AG04450 (cell line): ENCODE data around the gene CCDC88B. TPM values are rescaled to one million over a fixed set of nuclear protein-coding genes. Genes with fewer than 3 reads are reported as not detected.

Experiments used
- CTCF ChIA-PET: fragments of 300-600, 350-600 bp; formaldehyde crosslinking; extraction: SDS; loops from one replicate; lab custom pipeline; 2022; ENCODE audit warnings: antibody characterized with exemption, inconsistent platforms; lab: Charles Lee
- POLR2A ChIA-PET: fragments of 350-600 bp; formaldehyde crosslinking; extraction: SDS; loops from one replicate; lab custom pipeline; 2021; ENCODE audit warnings: antibody characterized with exemption, inconsistent platforms; lab: Yijun Ruan, JAX
- DNase-seq: peaks from one replicate; pipeline ENCODE4 v3.0.0-alpha.2; 2011; ENCODE audit warnings: low read depth, low spot score
- H3K27ac ChIP-seq: one replicate; pipeline ENCODE4 v1.5.1; 2012; ENCODE audit warnings: low read depth, low read length, control low read depth
- H3K27me3 ChIP-seq: one replicate; pipeline ENCODE4 v1.6.0; 2012; ENCODE audit warnings: low read length; ENCODE audit not compliant: control insufficient read depth, insufficient read depth
- H3K4me3 ChIP-seq: 2 replicates; pipeline ENCODE4 v1.5.1; 2011; ENCODE audit warnings: mild to moderate bottlenecking, low read depth, low read length, control low read depth
- H3K9me3 ChIP-seq: 2 replicates; pipeline ENCODE4 v1.5.1; 2012; ENCODE audit warnings: low read length; ENCODE audit not compliant: control insufficient read depth, insufficient read depth
- polyA plus RNA-seq: library from polyadenylated mRNA; depleted of rRNA; stranded (reverse); fragments of >200 nt; gene quantifications from 2 replicates; pipeline ENCODE4 v1.2.3, GENCODE V29; 2011
- TF ChIP-seq, protein P1 (sequence below): IDR thresholded peaks from 2 replicates; pipeline ENCODE4 v1.5.1; 2011; ENCODE audit warnings: low read depth, low read length, control low read depth, inconsistent platforms

CCDC88B gene
- polyA plus RNA-seq, 1 experiment, result 1.4 TPM

DNA sequence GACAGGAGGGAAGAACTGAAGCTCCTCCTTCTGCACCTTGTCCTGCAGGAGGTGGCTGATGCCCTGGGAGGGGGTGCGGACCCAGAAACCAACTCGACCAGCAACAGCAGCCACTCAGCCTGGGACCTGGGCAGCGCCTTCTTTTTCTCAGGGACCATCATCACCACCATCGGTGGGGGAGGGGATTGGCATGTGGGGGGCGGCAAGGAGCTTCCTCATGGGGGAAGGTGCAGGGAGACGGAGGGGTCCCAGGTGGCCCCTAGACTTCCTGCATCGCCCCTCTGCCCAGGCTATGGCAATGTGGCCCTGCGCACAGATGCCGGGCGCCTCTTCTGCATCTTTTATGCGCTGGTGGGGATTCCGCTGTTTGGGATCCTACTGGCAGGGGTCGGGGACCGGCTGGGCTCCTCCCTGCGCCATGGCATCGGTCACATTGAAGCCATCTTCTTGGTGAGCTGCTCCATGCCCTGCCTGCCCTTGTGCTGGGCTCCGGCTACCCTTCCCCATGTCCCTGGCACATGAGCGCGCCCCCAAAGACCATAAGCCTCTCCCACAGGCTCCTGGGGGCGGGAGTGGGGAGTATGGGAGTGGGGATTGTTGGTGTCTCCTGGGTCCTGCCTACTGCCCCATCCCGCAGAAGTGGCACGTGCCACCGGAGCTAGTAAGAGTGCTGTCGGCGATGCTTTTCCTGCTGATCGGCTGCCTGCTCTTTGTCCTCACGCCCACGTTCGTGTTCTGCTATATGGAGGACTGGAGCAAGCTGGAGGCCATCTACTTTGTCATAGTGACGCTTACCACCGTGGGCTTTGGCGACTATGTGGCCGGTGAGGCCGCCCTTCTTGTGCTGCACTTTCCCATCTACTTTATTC is 42.9 kb upstream of the CCDC88B start:
- peaks cover 83% of the 10 kb centered on the region for H3K27me3 ChIP-seq

DNA sequence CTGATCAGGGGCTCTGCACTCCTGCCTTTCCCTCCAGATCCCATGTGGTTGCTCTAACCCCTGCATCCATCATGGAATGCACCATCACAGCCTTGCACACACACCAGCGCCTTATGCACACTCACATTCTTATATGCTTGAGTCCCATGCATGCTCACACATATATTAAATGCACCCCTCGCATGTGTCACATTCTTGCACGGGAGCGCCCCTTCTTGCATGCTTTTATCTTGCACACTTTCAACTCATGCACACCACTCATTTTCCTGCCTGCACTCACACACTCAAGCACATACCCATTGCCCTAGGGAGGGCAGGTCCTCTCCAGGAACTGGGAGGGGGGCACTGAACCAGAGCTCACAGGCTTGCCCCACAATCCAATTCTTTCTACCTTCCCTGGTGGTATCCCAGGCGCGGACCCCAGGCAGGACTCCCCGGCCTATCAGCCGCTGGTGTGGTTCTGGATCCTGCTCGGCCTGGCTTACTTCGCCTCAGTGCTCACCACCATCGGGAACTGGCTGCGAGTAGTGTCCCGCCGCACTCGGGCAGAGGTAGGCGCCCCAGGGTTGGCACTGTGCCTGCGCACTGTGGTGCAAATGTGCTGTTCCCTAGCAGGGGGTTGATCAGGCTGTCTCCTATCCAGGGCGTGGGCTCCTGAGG is 42.2 kb upstream of the CCDC88B start:
- no peak overlapping the region for H3K4me3 ChIP-seq
- ChIA-PET POLR2A (no interaction called here), CTCF (interaction anchor here (1.0 kb wide), 2 partner anchors 23 to 94 kb away, joined by 3 read pairs; no protein-coding TSS in a partner anchor)
- no peak overlapping the region for H3K27ac ChIP-seq
- TF ChIP-seq, protein P1, sequence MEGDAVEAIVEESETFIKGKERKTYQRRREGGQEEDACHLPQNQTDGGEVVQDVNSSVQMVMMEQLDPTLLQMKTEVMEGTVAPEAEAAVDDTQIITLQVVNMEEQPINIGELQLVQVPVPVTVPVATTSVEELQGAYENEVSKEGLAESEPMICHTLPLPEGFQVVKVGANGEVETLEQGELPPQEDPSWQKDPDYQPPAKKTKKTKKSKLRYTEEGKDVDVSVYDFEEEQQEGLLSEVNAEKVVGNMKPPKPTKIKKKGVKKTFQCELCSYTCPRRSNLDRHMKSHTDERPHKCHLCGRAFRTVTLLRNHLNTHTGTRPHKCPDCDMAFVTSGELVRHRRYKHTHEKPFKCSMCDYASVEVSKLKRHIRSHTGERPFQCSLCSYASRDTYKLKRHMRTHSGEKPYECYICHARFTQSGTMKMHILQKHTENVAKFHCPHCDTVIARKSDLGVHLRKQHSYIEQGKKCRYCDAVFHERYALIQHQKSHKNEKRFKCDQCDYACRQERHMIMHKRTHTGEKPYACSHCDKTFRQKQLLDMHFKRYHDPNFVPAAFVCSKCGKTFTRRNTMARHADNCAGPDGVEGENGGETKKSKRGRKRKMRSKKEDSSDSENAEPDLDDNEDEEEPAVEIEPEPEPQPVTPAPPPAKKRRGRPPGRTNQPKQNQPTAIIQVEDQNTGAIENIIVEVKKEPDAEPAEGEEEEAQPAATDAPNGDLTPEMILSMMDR, result no peak
- H3K9me3 ChIP-seq, result peaks cover 4% of the 10 kb centered on the region; the same call in 1 of the 2 replicates
- no peak for DNase-seq
- peaks cover 75% of the 10 kb centered on the region for H3K27me3 ChIP-seq

More for the DNA sequence above, 42.9 kb upstream of the CCDC88B start:
- no peak overlapping the region for H3K4me3 ChIP-seq
- H3K27ac ChIP-seq, result no peak overlapping the region
- ChIA-PET CTCF (interaction anchor here (1.0 to 2.7 kb wide), 3 partner anchors 7 to 45 kb away, joined by 3 to 14 read pairs (median 3); no protein-coding TSS in a partner anchor), POLR2A (no interaction called here)
- TF ChIP-seq, protein P1, result no peak
- peaks cover 4% of the 10 kb centered on the region; the same call in 1 of the 2 replicates for H3K9me3 ChIP-seq
- no peak for DNase-seq

DNA sequence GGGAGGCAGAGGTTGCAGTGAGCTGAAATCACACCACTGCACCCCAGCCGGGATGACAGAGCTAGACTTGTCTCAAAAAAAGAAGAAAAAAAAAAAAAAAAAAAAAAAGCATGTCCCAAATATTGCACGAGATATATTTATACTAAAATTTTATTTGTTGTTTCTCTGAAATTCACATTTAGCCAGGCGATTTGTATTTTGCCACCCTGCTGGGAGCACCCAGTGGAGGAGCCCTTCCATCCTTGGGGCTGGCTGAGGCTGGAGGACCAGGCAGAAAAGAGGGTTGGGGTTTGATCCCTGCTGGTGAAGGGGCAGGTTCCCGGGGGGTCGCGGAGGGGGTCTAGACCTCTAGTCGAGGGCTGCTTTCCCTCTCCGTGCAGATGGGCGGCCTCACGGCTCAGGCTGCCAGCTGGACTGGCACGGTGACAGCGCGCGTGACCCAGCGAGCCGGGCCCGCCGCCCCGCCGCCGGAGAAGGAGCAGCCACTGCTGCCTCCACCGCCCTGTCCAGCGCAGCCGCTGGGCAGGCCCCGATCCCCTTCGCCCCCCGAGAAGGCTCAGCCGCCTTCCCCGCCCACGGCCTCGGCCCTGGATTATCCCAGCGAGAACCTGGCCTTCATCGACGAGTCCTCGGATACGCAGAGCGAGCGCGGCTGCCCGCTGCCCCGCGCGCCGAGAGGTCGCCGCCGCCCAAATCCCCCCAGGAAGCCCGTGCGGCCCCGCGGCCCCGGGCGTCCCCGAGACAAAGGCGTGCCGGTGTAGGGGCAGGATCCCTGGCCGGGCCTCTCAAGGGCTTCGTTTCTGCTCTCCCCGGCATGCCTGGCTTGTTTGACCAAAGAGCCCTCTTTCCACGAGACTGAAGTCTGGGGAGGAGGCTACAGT is 40.8 kb upstream of the CCDC88B start:
- Histone ChIP-seq H3K4me3 (peak overlapping the region; percentile 27; the same call in 1 of the 2 replicates), H3K9me3 (peaks cover 4% of the 10 kb centered on the region; the same call in 1 of the 2 replicates), H3K27me3 (peaks cover 65% of the 10 kb centered on the region), H3K27ac (no peak overlapping the region)
- no peak for DNase-seq
- ChIA-PET CTCF (interaction anchor here (0.7 to 1.0 kb wide), 2 partner anchors 14 to 95 kb away, joined by 3 read pairs; no protein-coding TSS in a partner anchor), POLR2A (no interaction called here)
- TF ChIP-seq, protein P1, result no peak

DNA sequence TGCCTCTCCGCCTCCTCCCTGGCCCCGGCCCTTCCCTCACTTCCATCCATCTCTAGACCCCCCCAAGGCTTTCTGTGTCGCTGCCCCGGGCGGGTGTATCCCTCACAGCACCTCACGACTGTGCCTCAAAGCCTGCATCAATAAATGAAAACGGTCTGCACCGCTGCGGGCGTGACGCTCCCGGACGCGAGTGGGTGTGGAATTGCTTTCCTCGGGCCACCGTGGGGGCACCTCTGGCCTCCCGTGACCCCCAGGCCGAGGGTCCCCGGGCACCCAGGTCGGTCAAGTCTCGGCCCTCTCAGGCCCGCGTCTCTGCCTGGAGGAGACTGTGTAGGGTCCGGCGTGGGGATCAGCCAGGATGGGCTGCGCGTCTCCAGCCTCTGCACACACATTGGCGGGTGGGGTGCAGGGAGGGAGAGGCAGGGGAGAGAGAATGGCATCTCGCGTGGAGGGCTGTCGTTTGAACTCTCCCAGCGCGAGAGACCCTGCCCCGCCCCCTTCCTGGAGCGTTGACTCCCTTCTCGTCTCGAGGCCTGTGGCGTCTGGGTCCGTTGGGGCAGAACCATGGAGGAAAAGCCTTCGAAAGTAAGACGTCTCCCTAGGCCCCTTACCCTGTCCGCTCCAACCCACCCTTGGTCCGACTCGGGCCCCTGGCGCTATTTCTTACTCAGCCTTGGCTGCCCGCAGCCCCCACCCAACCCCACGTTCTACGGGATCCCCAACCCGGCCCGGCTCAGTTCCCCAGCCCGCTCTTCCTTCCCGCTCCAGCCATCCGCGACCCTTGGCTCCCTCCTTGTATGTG is 40.0 kb upstream of the CCDC88B start, which contains the start of gene CATSPERZ:
TSS of gene CATSPERZ (plus strand) at position 512 of the 802 bp plus-strand sequence. CDS start at position 565, 53 bp downstream.
- Histone ChIP-seq H3K27ac (no peak within 1 kb of the TSS), H3K4me3 (peak within 1 kb of the TSS; percentile 31), H3K9me3 (peaks cover 4% of the 10 kb centered on the region; the same call in 1 of the 2 replicates), H3K27me3 (peaks cover 58% of the 10 kb centered on the region)
- CTCF ChIA-PET, result interaction anchor here (0.8 to 5.1 kb wide), 20 partner anchors 11 to 448 kb away, joined by 3 to 125 read pairs (median 6); partner anchors contain the start of genes BAD, FERMT3, GPR137 and KCNK4
- TF ChIP-seq, protein P1, result no peak
- POLR2A ChIA-PET, result interaction anchor here (0.6 to 1.1 kb wide), 5 partner anchors 29 to 115 kb away, joined by 3 to 7 read pairs (median 3); no protein-coding TSS in a partner anchor
- no peak for DNase-seq
